Tibial artery (tissue), 4 donors: Measurements from ENCODE around the gene FASLG.

Experiments
- DNase-seq, 2 donors: peaks; one replicate each; pipeline ENCODE4 v3.0.0-alpha.2; 2019
- H3K27ac ChIP-seq, 2 donors: fragments of 200-600 bp; sonication (generic) in 1 of 2; 1 replicate in 1 of 2; 2 replicates in 1 of 2; pipeline ENCODE4 v1.5.1; 2018 to 2019; ENCODE audit warnings: mild to moderate bottlenecking in 1 of 2
- H3K27me3 ChIP-seq, 2 donors: fragments of 200-600 bp; sonication (generic) in 1 of 2; one replicate each; pipeline versions ENCODE4 v1.5.1 to v1.6.0; 2016 to 2019
- H3K36me3 ChIP-seq, 3 donors: fragments of 200-600 bp; sonication (generic) in 2 of 3; one replicate each; pipeline ENCODE4 v1.5.1; 2016 to 2019; ENCODE audit warnings: mild to moderate bottlenecking in 2 of 3
- H3K4me1 ChIP-seq, 4 donors: fragments of 200-600 bp; sonication (generic) in 2 of 4; 1 replicate in 3 of 4; 2 replicates in 1 of 4; pipeline ENCODE4 v1.5.1; 2016 to 2019
- H3K4me3 ChIP-seq, 2 donors: fragments of 200-600 bp; sonication (generic) in 1 of 2; 1 replicate in 1 of 2; 2 replicates in 1 of 2; pipeline ENCODE4 v1.5.1; 2018 to 2019; ENCODE audit warnings: mild to moderate bottlenecking in 2 of 2
- H3K9me3 ChIP-seq, 3 donors: fragments of 200-600 bp; sonication (generic) in 1 of 3; one replicate each; pipeline ENCODE4 v1.5.1; 2016 to 2019
- intact Hi-C: fragments of 100-400 bp; cut with DNase I; formaldehyde crosslinking; loops from one replicate; pipeline ENCODE4 v1.15.0; 2023; ENCODE audit warnings: low total_unique reads
- TF ChIP-seq, protein P1 (sequence below), 2 experiments: fragments of 200-600 bp in 1 of 2; fragments of 450-650 bp in 1 of 2; IDR thresholded peaks; one replicate each; pipeline ENCODE4 v1.5.1; 2017 to 2019; ENCODE audit warnings: antibody characterized with exemption in 2 of 2, mild to moderate bottlenecking in 1 of 2, moderate library complexity in 1 of 2

The FASLG gene

DNA sequence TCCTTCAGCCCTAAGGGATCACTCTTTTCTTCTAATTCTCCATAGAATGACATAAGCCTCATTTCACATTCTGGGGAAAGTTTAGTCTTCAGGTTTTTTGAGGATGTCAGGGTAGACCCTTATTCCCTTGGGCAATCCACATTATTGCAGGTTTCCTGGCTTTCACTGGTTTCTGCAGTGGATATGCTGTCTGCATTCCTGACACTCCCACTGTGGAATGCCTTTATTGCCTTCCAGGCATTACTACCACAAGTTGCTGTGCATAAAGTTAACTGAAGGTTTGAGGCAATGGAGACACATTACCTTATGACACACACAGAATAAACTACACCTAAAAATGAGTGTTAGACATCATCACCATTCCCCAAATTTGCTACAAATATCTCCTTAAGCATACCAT is 12.7 kb downstream of the FASLG start:
- Histone ChIP-seq H3K9me3 (no peaks in the 10 kb centered on the region), H3K27ac (no peak overlapping the region), H3K36me3 (no peaks in the 10 kb centered on the region), H3K4me3 (no peak overlapping the region), H3K27me3 (no peaks in the 10 kb centered on the region), H3K4me1 (no peaks in the 10 kb centered on the region)
- TF ChIP-seq, protein P1, sequence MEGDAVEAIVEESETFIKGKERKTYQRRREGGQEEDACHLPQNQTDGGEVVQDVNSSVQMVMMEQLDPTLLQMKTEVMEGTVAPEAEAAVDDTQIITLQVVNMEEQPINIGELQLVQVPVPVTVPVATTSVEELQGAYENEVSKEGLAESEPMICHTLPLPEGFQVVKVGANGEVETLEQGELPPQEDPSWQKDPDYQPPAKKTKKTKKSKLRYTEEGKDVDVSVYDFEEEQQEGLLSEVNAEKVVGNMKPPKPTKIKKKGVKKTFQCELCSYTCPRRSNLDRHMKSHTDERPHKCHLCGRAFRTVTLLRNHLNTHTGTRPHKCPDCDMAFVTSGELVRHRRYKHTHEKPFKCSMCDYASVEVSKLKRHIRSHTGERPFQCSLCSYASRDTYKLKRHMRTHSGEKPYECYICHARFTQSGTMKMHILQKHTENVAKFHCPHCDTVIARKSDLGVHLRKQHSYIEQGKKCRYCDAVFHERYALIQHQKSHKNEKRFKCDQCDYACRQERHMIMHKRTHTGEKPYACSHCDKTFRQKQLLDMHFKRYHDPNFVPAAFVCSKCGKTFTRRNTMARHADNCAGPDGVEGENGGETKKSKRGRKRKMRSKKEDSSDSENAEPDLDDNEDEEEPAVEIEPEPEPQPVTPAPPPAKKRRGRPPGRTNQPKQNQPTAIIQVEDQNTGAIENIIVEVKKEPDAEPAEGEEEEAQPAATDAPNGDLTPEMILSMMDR (IDR thresholded peaks at IDR 0.05), result no peak
- intact Hi-C loops, result no loop called here
- no peak for DNase-seq

DNA sequence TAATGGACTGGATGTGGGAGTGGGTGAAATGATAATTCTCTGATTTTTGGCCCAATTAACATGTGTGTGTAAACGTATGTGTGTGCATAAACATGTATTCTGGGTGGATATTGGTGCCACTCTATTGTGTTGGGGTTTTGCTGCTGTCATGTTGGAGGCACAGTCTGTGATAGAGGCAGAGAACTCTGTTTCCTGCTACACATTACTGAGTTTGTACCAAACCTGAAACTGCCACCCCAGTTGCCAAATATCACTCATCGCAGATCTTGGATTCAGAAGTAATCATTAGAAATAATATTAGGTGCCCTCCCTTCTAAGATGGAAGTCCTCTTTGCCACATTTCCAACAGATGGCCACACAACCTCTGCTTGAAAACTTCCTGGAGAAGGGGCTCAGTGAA is 13.8 kb downstream of the FASLG start:
- H3K4me1 ChIP-seq, result no peaks in the 10 kb centered on the region
- no peaks in the 10 kb centered on the region for H3K36me3 ChIP-seq
- intact Hi-C loops, result no loop called here
- TF ChIP-seq, protein P1 (IDR thresholded peaks at IDR 0.05), result no peak
- H3K27ac ChIP-seq, result no peak overlapping the region
- no peaks in the 10 kb centered on the region for H3K27me3 ChIP-seq
- DNase-seq, result no peak
- H3K4me3 ChIP-seq, result no peak overlapping the region
- no peaks in the 10 kb centered on the region for H3K9me3 ChIP-seq

DNA sequence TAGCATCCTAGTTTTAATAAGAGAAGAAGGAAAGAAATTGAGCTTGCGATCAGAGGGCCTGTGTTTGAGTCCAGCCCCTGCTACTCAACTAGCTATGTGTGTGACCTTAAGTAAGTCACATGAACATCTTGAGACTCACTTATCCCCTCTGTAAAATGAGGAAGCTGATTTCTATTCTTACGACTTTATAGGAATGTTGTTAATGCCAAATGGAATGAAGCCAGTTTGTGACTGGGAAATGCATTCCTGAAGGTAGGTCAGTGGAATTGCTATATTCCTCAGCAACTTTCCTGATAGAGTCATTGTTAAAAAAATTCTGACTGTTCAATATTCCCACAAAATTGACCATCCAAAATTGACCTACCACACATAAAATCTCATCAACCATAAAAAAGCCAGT is 14.9 kb downstream of the FASLG start:
- intact Hi-C loops, result no loop called here
- H3K4me1 ChIP-seq, result no peaks in the 10 kb centered on the region
- no peak for DNase-seq

DNA sequence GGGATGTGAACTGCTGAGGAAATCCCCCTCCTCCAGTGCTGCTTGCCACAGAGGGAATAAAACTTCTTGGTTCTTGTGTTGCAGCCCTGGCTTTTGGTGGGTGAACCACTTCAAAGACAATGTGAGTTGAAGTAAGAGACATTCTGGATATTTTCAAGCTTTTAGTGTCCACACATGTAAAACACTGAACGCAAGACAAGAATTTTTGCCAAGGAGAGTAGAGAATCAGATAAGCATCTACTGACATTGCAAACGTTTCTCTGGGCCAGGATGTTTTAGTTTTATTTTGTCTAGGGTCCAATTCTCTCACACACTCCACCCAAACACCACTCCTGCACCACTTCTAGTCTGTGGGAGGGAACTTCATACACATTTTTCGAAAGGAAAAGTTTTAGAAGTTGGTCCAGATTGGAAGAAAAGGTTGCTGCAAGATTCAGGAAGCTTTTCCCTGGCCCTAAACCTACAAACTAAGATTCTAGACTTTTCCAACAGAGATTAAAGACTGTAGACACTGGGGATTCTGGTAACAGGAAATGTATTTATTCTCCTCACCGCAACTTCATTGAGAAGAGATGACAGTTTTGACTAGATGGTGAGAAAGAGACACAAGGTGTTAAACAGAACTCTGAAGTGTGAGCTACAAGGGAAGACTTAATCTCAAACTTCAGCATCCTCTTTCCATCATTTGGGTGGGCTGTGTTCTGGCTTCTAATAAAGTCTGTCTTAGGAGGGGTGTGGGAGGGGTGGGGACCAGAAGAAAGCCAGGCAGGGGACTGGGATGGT is 16.1 kb downstream of the FASLG start:
- DNase-seq, result no peak
- intact Hi-C loops, result no loop called here
- Histone ChIP-seq H3K4me3 (no peak overlapping the region), H3K27me3 (no peaks in the 10 kb centered on the region), H3K9me3 (peaks cover 0 to 6% (median 0%) of the 10 kb centered on the region in 3 donors), H3K27ac (no peak overlapping the region), H3K36me3 (no peaks in the 10 kb centered on the region), H3K4me1 (no peaks in the 10 kb centered on the region)
- TF ChIP-seq, protein P1 (IDR thresholded peaks at IDR 0.05), result no peak

More for the DNA sequence above, 14.9 kb downstream of the FASLG start:
- Histone ChIP-seq H3K27me3 (no peaks in the 10 kb centered on the region), H3K36me3 (no peaks in the 10 kb centered on the region), H3K4me3 (no peak overlapping the region), H3K27ac (no peak overlapping the region), H3K9me3 (peaks cover 0 to 1% (median 0%) of the 10 kb centered on the region in 3 donors)
- TF ChIP-seq, protein P1 (IDR thresholded peaks at IDR 0.05), result no peak

DNA sequence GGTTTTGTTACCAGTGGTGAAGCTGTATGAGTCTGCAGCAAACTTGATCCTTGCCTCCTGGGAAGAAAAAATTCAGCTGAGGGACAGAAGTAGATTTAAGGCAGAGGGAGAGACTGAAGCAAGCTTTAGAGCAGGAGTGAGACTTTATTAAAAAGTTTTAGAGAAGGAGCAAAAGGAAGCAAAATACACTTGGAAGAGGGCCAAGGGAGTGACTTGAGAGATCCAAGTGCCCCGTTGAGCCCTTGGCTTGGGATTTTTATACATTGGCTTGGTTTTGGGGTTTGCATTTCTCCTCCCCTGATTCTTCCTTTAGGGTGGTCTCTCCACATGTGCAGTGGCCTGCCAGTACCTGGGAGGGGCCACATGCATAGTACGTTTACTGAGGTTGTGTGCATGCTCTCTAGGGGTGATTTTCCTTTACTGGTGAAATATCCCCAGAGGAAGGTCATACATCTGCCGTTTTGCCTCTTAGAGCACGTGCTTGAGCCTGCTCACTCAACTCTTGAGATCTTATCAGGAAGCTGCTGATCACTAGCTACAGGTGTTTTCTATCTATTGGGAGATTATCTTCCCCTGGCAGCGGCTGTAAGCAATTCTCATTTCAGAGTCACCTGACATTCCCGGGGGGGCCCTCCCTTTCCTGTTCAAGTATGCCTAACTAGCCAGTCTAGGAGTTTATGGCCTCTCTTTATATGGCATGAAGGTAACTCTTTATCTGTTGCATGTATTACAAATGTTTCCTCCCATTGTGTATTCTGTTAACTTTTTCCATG is 20.3 kb downstream of the FASLG start:
- no peaks in the 10 kb centered on the region for H3K36me3 ChIP-seq
- H3K4me1 ChIP-seq, result no peaks in the 10 kb centered on the region
- intact Hi-C loops, result no loop called here
- no peak overlapping the region for H3K27ac ChIP-seq
- TF ChIP-seq, protein P1 (IDR thresholded peaks at IDR 0.05), result no peak
- H3K27me3 ChIP-seq, result no peaks in the 10 kb centered on the region
- H3K4me3 ChIP-seq, result no peak overlapping the region
- DNase-seq, result no peak
- peaks cover 0 to 6% (median 0%) of the 10 kb centered on the region in 3 donors for H3K9me3 ChIP-seq
